Body of pancreas (tissue), 4 donors: ENCODE data around the gene ZFYVE21. TPM values are rescaled to one million over a fixed set of nuclear protein-coding genes. Genes with fewer than 3 reads are reported as not detected.

Experiments used
- ATAC-seq: fragments of 150-250 bp; one replicate; pipeline ENCODE4 v1.9.1; 2016
- DNase-seq, 4 donors: peaks; one replicate each; pipeline ENCODE4 v3.0.0-alpha.2; 2019
- H3K27ac ChIP-seq, 4 donors: fragments of 200-600 bp; sonication (generic); 1 replicate in 3 of 4; 2 replicates in 1 of 4; pipeline versions ENCODE4 v1.5.1 to v1.6.1; 2016 to 2019; ENCODE audit warnings: mild to moderate bottlenecking in 1 of 4, mixed read lengths in 1 of 4, moderate library complexity in 1 of 4
- H3K27me3 ChIP-seq, 2 donors: fragments of 200-600 bp; sonication (generic); one replicate each; pipeline ENCODE4 v1.6.0; 2016; ENCODE audit warnings: mild to moderate bottlenecking in 1 of 2
- H3K36me3 ChIP-seq, 2 donors: fragments of 200-600 bp; sonication (generic); replicated peaks in 1 of 2; 2 replicates each; pipeline ENCODE4 v1.5.1; 2016; ENCODE audit warnings: low read depth in 2 of 2; ENCODE audit not compliant: insufficient read depth in 1 of 2
- H3K4me1 ChIP-seq: fragments of 200-600 bp; sonication (generic); one replicate; pipeline ENCODE4 v1.6.0; 2016
- H3K4me3 ChIP-seq, 2 donors: fragments of 200-600 bp; sonication (generic); 1 replicate in 1 of 2; 2 replicates in 1 of 2; pipeline ENCODE4 v1.5.1; 2016 to 2019
- H3K9me3 ChIP-seq, 3 donors: fragments of 200-600 bp; sonication (generic); 1 replicate in 2 of 3; 2 replicates in 1 of 3; pipeline ENCODE4 v1.5.1; 2016
- CTCF ChIP-seq, 7 experiments: fragments of 450-650 bp in 4 of 7; fragments of 200-600 bp in 3 of 7; sonication (generic) in 3 of 7; IDR thresholded peaks; one replicate each; pipeline ENCODE4 v1.5.1; 2016 to 2019; ENCODE audit warnings: antibody characterized with exemption in 7 of 7
- POLR2A ChIP-seq, 3 donors: fragments of 450-650 bp; IDR thresholded peaks; one replicate each; pipeline ENCODE4 v1.6.1; 2016; ENCODE audit warnings: antibody characterized with exemption in 3 of 3, mild to moderate bottlenecking in 2 of 3
- WGBS, 2 donors: methylation state at CpG; one replicate each; pipeline ENCODE4 v1.1.5; 2017; 5-methylcytosine and 5-hydroxymethylcytosine counted together
- intact Hi-C: fragments of 100-400 bp; cut with DNase I; formaldehyde crosslinking; loops from one replicate; pipeline ENCODE4 v1.15.1; 2023
- total RNA-seq, 2 donors: library from RNA; depleted of rRNA; stranded (reverse); fragments of >200 nt; gene quantifications; one replicate each; pipeline ENCODE4 v1.1.0, GENCODE V29; 2016

Gene ZFYVE21
- total RNA-seq, 2 donors from 2014 or later = 32.9 to 82.4 TPM

GRCh38 chr14:103736546-103737431, 21.2 kb downstream of the ZFYVE21 start:
- Histone ChIP-seq H3K36me3 (peaks cover 0 to 33% of the 10 kb centered on the region in 2 donors), H3K9me3 (no peaks in the 10 kb centered on the region), H3K27me3 (no peaks in the 10 kb centered on the region), H3K4me1 (no peaks in the 10 kb centered on the region), H3K27ac (peak overlapping the region in 1 of 4 donors; percentile 32), H3K4me3 (no peak overlapping the region)
- no peak for TF ChIP-seq CTCF (IDR thresholded peaks at IDR 0.05)
- no peak for TF ChIP-seq POLR2A (IDR thresholded peaks at IDR 0.05)
- intact Hi-C loops = no loop called here
- 74 to 80% methylated on average over 8 to 10 of the region's 10 CpGs for WGBS, 2 donors
- peak in 2 of 4 donors; percentile 9 to 20 for DNase-seq
- no peak for ATAC-seq

GRCh38 chr14:103737432-103738045, 21.9 kb downstream of the ZFYVE21 start:
- ATAC-seq = no peak
- Histone ChIP-seq H3K4me3 (no peak overlapping the region), H3K27ac (no peak overlapping the region), H3K27me3 (no peaks in the 10 kb centered on the region), H3K9me3 (no peaks in the 10 kb centered on the region), H3K4me1 (no peaks in the 10 kb centered on the region), H3K36me3 (peaks cover 0 to 33% of the 10 kb centered on the region in 2 donors)
- TF ChIP-seq CTCF (IDR thresholded peaks at IDR 0.05) (no peak), POLR2A (IDR thresholded peaks at IDR 0.05) (no peak)
- intact Hi-C loops = no loop called here
- no peak for DNase-seq
- WGBS, 2 donors = 85 to 86% methylated on average over 14 to 16 of the region's 16 CpGs

- DNase-seq (no peak), ATAC-seq (no peak)
- no peaks in the 10 kb centered on the region for H3K4me1 ChIP-seq
- TF ChIP-seq CTCF (IDR thresholded peaks at IDR 0.05) = no peak
- no peak for TF ChIP-seq POLR2A (IDR thresholded peaks at IDR 0.05)
- H3K36me3 ChIP-seq = peaks cover 0 to 31% of the 10 kb centered on the region in 2 donors
- H3K27ac ChIP-seq = no peak overlapping the region
- 79 to 84% methylated on average over 10 of the region's 10 CpGs for WGBS, 2 donors
- H3K4me3 ChIP-seq = no peak overlapping the region
- intact Hi-C loops = no loop called here
- H3K9me3 ChIP-seq = no peaks in the 10 kb centered on the region
- no peaks in the 10 kb centered on the region for H3K27me3 ChIP-seq
Observed at GRCh38 chr14:103738166-103738565, 22.6 kb downstream of the ZFYVE21 start.

- H3K9me3 ChIP-seq = no peaks in the 10 kb centered on the region
- no peaks in the 10 kb centered on the region for H3K4me1 ChIP-seq
- intact Hi-C loops = no loop called here
- no peaks in the 10 kb centered on the region for H3K27me3 ChIP-seq
- ATAC-seq (no peak), DNase-seq (no peak)
- TF ChIP-seq POLR2A (IDR thresholded peaks at IDR 0.05) (no peak), CTCF (IDR thresholded peaks at IDR 0.05) (no peak)
- WGBS, 2 donors = 86 to 93% methylated on average over 18 to 33 of the region's 34 CpGs
- H3K36me3 ChIP-seq = peaks cover 0 to 26% of the 10 kb centered on the region in 2 donors
- no peak overlapping the region for H3K4me3 ChIP-seq
- H3K27ac ChIP-seq = no peak overlapping the region
Observed at GRCh38 chr14:103738701-103739451, 23.3 kb downstream of the ZFYVE21 start.
